ENCODE measurements around the gene CCDC154. TPM values are rescaled to one million over a fixed set of nuclear protein-coding genes. Genes with fewer than 3 reads are reported as not detected.

CCDC154 gene
- total RNA-seq (2022; extraction: Qiagen RNA extraction; ENCODE audit: low read depth), result 0.09 to 0.57 TPM (median 0.28 TPM) in 5 replicates

GRCh38 chr16:1443980-1444729 lies at the start of gene CCDC154:
Gene CCDC154 (minus strand): TSS chr16:1444556. CDS start chr16:1444322, 234 bp downstream.

GRCh38 chr16:1492923-1493745 lies 48.8 kb upstream of the CCDC154 start, which contains the start of gene TELO2:
Gene TELO2 (plus strand): TSS chr16:1493360. CDS start chr16:1494282, 922 bp downstream.

GRCh38 chr16:1488619-1489018 lies 44.3 kb upstream of the CCDC154 start, which contains the start of gene PTX4:
Gene PTX4 (minus strand): TSS chr16:1488944. CDS start chr16:1488909, 35 bp downstream.

GRCh38 chr16:1474796-1475551 lies 30.6 kb upstream of the CCDC154 start, which contains the start of gene CLCN7:
Gene CLCN7 (minus strand): TSS chr16:1475028. CDS start chr16:1474974, 54 bp downstream.

GRCh38 chr16:1430759-1431496 lies 13.4 kb downstream of the CCDC154 start, which contains the start of gene PERCC1:
Gene PERCC1 (plus strand): TSS chr16:1431078. CDS start chr16:1432594, 1,516 bp downstream.

GRCh38 chr16:1414532-1415260 lies 29.7 kb downstream of the CCDC154 start, which contains the start of gene UNKL:
Gene UNKL (minus strand): TSS chr16:1414704. CDS start chr16:1414691, 13 bp downstream.

Other genes with a start within 250 kb of the CCDC154 start
- gene TPSG1, start 219.3 kb downstream of the CCDC154 start, total RNA-seq (2022; extraction: Qiagen RNA extraction; ENCODE audit: low read depth), result 0.10 to 0.22 TPM (median 0.12 TPM) in 3 of 5 replicates, not detected in the others
- gene TPSB2, start 214.4 kb downstream of the CCDC154 start, total RNA-seq (2022; extraction: Qiagen RNA extraction; ENCODE audit: low read depth), result not detected in 5 replicates
- 0.13 TPM in 1 of 5 replicates, not detected in the others for gene TPSAB1, start 203.9 kb downstream of the CCDC154 start, total RNA-seq (2022; extraction: Qiagen RNA extraction; ENCODE audit: low read depth)
- gene TPSD1, start 188.5 kb downstream of the CCDC154 start, total RNA-seq (2022; extraction: Qiagen RNA extraction; ENCODE audit: low read depth), result not detected in 5 replicates
- 165 to 192 TPM (median 171 TPM) in 5 replicates for gene UBE2I, start 134.9 kb downstream of the CCDC154 start, total RNA-seq (2022; extraction: Qiagen RNA extraction; ENCODE audit: low read depth)
- gene BAIAP3, start 110.9 kb downstream of the CCDC154 start, total RNA-seq (2022; extraction: Qiagen RNA extraction; ENCODE audit: low read depth), result 0.31 to 1.6 TPM (median 1.1 TPM) in 5 replicates
- 57.7 to 93.3 TPM (median 82.5 TPM) in 5 replicates for gene TSR3, start 92.7 kb downstream of the CCDC154 start, total RNA-seq (2022; extraction: Qiagen RNA extraction; ENCODE audit: low read depth)
- gene GNPTG, start 92.6 kb downstream of the CCDC154 start, total RNA-seq (2022; extraction: Qiagen RNA extraction; ENCODE audit: low read depth), result 24.7 to 37.3 TPM (median 29.4 TPM) in 5 replicates
- gene UNKL, start 29.9 kb downstream of the CCDC154 start, total RNA-seq (2022; extraction: Qiagen RNA extraction; ENCODE audit: low read depth), result 28.3 to 55.1 TPM (median 46.1 TPM) in 5 replicates
- 34.1 to 37.8 TPM (median 35.7 TPM) in 5 replicates for gene UQCC4, start 23.8 kb downstream of the CCDC154 start, total RNA-seq (2022; extraction: Qiagen RNA extraction; ENCODE audit: low read depth)
- not detected in 5 replicates for gene PERCC1, start 13.5 kb downstream of the CCDC154 start, total RNA-seq (2022; extraction: Qiagen RNA extraction; ENCODE audit: low read depth)
- gene CLCN7, start 30.5 kb upstream of the CCDC154 start, total RNA-seq (2022; extraction: Qiagen RNA extraction; ENCODE audit: low read depth), result 56.1 to 84.3 TPM (median 77.2 TPM) in 5 replicates
- gene PTX4, start 44.4 kb upstream of the CCDC154 start, total RNA-seq (2022; extraction: Qiagen RNA extraction; ENCODE audit: low read depth), result not detected in 5 replicates
- 33.6 to 43.6 TPM (median 41.1 TPM) in 5 replicates for gene TELO2, start 48.8 kb upstream of the CCDC154 start, total RNA-seq (2022; extraction: Qiagen RNA extraction; ENCODE audit: low read depth)
- gene TMEM204, start 89.1 kb upstream of the CCDC154 start, total RNA-seq (2022; extraction: Qiagen RNA extraction; ENCODE audit: low read depth), result not detected in 5 replicates
- gene IFT140, start 167.5 kb upstream of the CCDC154 start, total RNA-seq (2022; extraction: Qiagen RNA extraction; ENCODE audit: low read depth), result 8.2 to 9.3 TPM (median 9.3 TPM) in 5 replicates
- gene CRAMP1, start 167.8 kb upstream of the CCDC154 start, total RNA-seq (2022; extraction: Qiagen RNA extraction; ENCODE audit: low read depth), result 14.1 to 18.6 TPM (median 16.7 TPM) in 5 replicates
- gene JPT2, start 233.7 kb upstream of the CCDC154 start, total RNA-seq (2022; extraction: Qiagen RNA extraction; ENCODE audit: low read depth), result 169 to 207 TPM (median 182 TPM) in 5 replicates

Measured in A549 treated with DMSO at 1 μM for 4 hours (cell line).